HL-60/S4 treated with phorbol 12-myristate 13-acetate at 8.2 ng/mL for 4 days and 3 days (cell line): ENCODE results near the gene P2RY12.

Experiments used
- in situ Hi-C: fragments of 300-500 bp; cut with MboI; formaldehyde crosslinking; loops from 2 replicates; pipeline ENCODE4 v1.15.0; 2022; ENCODE audit warnings: low sequenced_read_pairs

The P2RY12 gene

DNA sequence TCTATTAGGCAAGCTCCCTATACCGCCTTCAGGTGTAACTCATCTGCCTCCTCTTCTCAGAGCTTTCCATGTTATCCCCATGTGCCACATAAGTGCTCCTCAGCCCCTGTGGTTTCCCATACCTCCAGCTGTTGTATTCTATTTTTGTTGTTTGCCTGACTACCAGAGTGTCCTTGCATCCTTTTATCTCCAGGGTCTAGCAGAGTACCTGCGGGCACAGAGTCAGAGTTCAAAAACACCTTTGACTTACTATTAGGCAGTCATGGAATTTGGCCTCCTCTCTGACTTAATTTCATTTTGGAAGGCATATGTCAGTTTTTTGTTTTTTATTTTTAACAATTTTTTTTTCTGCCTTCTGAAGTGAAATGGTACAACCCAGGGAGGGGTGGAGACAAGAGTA lies 75.0 kb downstream of the P2RY12 start:
- in situ Hi-C loops: no loop called here

DNA sequence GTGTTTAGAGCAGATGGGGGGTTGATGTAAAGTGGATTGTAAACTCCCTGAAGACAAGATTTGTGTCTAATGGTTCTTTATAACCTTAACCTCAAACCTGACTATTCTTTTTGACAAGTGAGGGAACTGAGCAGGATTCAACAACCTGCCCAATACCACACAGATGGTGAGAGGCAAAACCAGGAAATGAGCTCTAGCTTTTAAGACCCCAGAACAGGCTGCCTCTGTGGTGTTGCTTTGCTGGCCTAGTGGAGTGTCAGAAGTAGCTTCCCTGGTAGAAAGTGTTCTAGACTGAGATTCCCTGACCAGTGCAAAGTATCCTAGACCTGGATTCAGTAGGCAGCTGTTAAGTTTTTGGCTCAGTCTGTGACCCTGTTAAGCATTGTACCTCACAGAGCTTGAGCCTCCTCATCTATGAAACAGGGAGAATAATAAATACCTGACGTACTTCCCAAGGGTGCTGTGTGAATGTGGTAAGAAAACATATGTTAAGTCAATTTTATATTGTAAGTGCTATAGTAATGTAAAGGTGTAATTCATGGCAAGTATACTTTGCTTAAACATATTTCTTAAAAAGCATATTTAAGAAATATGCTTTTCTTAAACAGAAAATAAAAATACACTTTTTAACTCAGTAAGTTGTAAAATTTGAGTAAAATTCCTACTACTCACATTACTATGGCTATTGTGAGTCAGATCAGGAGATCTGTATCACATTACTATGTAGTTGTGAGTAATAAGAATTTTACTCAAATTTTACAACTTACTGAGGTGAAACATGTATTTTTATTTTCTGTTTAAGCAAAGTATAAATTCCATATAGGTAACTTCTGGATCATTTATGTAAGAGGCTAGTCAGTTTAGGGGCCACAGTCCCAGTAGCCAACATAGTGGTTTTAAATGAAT lies 76.7 kb downstream of the P2RY12 start:
- in situ Hi-C loops: no loop called here

DNA sequence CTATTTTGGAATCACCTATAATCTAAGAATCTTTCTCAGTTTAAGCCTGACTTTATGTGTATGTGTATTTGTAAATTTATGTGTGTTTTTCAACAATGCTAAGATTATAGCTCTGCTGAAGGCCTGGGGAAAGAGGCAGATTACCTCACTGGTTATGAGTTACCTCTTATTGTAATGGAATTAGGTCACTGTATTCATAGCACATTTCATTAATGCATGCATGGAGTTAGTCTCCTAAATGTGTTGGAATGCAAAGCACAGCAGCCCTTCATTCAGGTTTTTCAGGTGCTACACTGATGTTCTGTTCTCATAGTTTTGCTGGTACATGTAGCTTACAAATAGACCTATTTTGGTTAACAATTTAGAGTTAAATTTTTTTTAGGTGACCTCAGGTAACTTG lies 77.4 kb downstream of the P2RY12 start:
- in situ Hi-C loops: no loop called here

DNA sequence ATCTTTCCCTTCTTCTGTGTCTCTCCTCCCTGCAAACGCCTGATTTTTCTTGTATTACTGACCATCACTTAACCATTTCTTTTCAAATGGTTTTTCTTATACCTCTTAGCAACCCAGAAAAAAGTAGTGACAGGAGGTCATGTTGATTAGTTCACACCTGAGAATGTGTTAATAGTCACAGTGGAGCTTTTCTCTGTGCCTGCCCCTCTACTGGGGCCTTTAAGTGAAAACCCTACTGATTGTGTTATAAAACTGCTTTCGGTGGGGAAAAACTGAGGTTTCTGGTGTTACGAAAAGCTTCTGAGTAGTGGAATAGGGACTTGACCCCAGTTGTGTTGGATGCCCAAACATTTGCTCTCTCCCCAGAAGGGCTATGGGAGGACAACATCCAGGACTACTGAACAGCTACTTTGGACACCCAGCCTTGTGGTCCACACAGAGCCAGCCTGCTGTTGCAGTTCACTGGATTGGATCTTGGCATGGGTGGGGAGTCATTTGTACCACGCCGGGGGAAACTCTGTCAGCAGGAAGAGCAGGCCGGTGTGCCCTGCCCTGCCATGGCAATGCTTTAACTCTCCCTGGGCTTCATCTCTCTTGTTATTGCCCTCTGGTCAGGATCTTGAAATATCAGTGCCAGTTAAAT lies 78.3 kb downstream of the P2RY12 start:
- in situ Hi-C loops: no loop called here

DNA sequence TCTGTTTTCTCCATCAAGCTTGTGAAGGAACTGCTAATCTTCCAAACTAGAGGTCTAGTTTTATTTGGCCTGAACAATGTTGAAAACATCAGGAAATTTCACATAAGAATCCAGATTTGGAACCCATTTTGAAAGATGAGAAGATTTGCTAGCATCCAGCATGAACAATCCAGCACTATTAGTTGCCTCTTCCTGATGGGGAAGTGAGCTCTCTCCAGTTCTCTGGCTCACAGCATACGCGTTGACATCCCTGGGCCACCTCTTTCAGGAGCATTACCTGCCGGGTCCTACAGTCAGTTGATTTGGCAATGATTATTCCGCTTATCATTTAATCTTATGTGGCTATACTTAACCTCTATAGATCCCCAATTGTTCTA lies 78.8 kb downstream of the P2RY12 start:
- in situ Hi-C loops: no loop called here

DNA sequence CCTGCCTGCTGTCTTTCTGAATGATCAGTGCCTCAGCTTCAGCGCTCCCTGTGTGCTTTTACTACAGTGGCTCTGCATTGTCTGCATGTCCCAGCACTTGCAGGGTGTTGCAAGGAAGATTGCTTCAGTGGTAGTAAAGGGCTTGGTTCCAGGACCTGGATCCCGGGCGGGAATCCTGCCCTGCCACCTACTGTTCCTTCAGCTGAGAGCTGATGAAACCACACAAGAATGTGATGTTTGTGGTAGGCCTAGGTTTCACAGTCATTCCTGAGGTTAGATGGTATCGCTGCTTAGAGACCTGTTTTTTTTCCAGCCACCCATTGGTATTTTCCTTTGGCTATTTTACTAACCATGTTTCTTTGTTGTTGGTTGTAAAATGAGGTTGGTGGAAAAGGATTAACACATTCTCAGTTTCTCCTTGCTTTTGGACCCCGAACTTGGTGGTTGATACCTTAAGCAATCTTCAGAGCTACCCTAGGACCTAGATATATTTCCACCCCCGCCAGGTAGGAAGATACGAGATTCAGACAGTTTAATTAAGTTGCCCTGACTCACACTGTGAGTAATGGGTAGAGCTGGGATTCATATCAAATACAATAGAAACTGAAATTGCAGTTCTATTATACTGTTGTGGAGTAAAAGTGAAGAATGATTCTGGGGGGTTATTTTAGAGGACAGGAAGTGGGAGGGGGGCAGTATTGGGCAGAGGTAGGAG lies 79.3 kb downstream of the P2RY12 start:
- in situ Hi-C loops: no loop called here

DNA sequence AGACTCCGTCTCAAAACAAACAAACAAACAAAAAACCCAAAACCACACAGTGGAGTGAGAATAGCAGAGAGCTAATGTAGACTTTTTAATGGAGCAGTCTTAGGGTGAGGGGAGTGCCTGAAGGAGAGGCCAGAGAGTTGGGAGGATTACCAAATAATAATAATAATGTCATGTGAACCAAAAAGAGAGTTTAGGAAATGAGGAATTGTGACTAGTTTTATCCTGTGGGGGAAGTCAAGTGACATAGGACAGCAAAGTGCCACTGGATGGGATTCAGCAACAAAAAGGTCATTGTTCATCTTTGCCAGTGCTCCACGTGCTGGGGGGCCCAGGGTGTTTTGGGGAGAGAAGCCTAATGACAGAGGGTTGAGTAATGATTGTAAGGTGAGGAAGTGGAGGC lies 80.8 kb downstream of the P2RY12 start:
- in situ Hi-C loops: no loop called here

DNA sequence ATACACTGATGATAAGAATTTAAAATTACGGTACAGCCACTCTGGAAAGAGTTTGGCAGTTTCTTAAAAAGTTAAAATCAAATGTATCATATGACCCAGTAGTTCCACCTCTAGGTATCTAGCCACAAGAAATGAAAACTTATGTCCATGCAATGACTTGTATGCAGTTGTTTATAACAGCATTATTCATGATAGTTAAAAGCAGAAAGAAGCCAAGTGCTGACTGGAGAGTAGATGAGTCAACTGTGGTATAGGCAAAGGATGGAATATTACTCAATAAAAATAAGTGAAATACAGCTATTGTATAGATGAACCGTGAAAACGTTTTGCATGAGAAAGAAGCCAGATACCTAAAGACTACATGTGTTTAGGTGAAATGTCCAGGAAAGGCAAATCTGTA lies 82.8 kb downstream of the P2RY12 start:
- in situ Hi-C loops: no loop called here

DNA sequence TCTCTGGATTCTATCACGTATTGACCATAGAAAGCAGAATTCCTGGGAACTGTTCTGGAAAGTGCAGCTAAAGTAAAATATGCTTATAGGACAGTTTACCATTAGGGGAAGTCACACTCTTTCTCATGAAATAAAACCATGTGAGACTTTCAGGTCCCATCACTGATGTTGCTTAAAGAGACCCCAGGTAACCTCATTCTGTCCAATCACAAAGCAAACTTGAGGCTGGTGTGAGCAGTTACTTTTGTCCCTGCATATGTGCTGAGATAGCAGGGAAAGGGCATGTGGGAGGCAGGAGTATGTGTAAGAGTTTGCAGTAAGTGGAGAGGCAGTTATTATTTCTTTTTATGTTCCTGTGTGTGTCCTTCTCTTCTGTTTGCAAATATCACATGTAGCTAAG lies 84.0 kb downstream of the P2RY12 start:
- in situ Hi-C loops: no loop called here

DNA sequence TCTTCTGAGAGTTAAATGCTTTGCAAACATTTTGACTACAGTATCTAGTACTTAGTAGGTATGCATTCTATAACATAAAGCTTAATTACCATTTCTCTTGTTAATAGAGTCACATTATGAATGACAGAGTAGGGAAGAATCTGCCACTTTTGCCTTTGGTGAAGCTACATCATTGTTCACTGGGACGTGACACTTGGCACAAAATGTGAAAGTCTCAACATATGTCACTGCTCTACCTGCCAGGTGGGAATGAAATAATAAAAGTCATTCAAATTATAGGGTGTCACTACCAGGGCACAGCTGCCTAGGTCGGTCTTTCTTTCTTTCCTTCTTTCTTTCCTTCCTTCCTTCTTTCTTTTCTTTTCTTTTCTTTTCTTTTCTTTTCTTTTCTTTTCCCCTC lies 85.5 kb downstream of the P2RY12 start:
- in situ Hi-C loops: loop anchor here (25.0 kb wide), 1 partner anchor 538 kb away; no protein-coding TSS in a partner anchor

DNA sequence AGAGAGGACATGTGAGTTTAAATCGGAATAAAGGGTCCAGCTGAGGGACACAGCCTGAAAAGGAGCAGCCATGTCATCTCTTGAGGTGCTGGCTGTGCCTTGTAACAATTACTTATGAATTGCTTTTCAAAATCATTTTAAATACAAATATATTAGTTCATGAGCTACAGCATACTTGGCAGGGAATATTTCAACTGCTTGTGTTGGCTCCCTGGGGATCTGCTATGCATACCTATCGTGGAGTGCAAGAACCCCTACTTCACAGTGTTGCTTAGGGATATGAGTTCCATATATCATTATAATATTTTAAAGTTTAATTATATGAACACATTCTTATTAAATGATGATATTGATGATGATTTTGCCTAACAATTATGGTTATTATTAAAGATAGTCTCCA lies 87.1 kb downstream of the P2RY12 start:
- in situ Hi-C loops: loop anchor here (25.0 kb wide), 1 partner anchor 540 kb away; no protein-coding TSS in a partner anchor

DNA sequence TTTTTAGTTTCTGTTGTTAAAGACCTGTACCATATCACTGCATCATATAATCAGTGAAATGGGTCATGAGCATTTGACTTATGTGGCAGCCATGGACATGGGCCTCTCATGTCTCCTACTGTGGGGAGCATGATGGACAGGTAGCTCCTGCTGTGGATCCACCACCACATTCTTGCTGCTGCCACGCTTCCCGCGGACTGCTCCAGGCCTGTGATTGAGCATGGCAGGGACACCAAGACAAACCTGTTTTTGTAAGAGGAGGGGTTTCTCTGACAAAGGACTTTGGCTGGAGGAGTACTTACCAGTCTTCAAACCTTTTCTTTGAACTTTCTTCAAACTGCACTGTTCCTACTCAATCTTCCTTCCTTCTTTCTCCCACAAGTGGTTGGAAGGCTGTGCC lies 88.3 kb downstream of the P2RY12 start:
- in situ Hi-C loops: loop anchor here (25.0 kb wide), 1 partner anchor 541 kb away; no protein-coding TSS in a partner anchor

DNA sequence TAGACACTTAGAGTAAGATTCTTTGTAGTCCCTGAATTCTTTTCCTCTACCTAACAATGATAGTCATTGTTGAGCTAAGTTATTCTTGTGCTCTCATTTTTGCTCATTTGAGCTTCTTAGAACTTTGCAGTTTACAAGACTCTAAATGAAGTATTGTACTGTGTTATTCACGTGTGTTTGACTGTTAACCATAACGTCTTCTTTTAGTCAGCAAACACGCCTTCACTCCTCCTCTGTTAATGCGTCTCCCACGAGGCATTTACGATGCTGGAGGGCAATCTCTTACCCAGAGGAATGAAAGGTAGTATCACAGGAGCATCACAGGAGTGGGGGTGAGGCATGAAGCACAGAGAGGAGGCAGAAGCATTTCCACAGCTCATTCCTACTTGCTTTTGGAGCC lies 91.4 kb downstream of the P2RY12 start:
- in situ Hi-C loops: loop anchor here (25.0 kb wide), 1 partner anchor 544 kb away; no protein-coding TSS in a partner anchor

DNA sequence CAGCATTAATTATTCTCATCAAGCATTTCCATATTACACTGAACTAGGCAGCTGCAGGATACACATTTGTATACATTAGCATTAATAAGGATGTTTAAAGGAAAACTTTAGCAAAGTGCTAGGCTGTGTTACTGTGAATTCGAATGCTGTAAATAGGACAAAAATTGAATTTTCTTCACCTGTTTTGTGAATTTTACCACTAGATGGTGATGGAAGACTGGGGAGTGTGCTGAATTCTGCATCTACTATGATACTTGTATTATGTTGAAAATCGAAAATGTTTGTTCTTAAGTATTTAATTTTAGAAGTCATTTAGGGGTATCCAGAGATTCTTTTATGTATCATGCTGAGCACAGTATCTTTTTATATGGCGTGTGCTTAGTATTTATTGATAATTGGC lies 93.9 kb downstream of the P2RY12 start:
- in situ Hi-C loops: loop anchor here (25.0 kb wide), 1 partner anchor 547 kb away; no protein-coding TSS in a partner anchor

DNA sequence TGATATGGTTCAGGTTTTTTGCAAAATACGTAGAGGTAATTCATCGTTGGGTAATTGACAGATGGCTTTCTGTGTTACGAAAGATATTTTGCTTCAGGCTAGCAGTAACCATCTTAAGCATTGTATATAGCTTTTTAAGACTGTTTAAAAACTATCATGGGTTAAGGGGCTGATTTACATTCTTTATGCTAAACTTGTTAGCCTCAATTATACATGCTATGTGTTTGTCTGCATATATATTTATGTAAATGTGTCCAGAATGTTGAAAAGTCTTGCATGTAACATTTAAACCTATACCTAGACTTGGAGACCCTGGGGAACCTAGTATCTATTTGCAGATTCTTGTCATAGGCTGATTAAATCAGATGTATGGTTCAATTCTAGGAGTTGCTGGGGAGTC lies 95.1 kb downstream of the P2RY12 start:
- in situ Hi-C loops: loop anchor here (25.0 kb wide), 1 partner anchor 548 kb away; no protein-coding TSS in a partner anchor
